ENCODE results near the gene ANO10. TPM values are rescaled to one million over a fixed set of nuclear protein-coding genes. Genes with fewer than 3 reads are reported as not detected.

ANO10 gene
- total RNA-seq, 1 experiment from 2014 or later: 26.8 TPM

DNA sequence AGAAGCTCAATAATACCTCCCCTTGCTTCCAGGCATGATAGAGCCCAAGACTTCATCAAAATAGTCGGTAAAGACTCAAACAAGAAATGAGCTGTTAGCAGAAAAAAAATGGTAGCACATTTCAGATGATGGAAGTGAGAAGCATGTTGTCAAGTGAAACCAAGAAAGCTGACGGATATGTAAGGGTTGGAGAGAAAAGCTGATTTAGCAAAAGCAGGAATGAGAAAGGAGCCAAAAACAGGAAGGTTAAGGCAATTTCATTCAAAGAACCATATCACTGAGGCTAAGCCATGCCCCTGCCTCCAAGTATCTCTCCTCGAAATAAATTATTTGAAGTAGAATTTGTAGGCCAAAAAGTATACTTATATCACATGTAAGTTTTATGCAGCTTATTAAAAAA lies 88.8 kb downstream of the ANO10 start:
- no peaks in the 10 kb centered on the region for H3K27me3 Mint-ChIP-seq (ENCODE audit: unreplicated experiment)
- no peaks in the 10 kb centered on the region for H3K9me3 Mint-ChIP-seq (ENCODE audit: low read depth, unreplicated experiment)
- intact Hi-C loops (cut with micrococcal nuclease; ENCODE audit: unreplicated experiment): no loop called here
- H3K4me1 Mint-ChIP-seq (ENCODE audit: low read depth, unreplicated experiment): no peaks in the 10 kb centered on the region
- no peak overlapping the region for H3K4me3 Mint-ChIP-seq (ENCODE audit: low read depth, unreplicated experiment)
- DNase-seq: no peak
- TF ChIP-seq, protein P1, sequence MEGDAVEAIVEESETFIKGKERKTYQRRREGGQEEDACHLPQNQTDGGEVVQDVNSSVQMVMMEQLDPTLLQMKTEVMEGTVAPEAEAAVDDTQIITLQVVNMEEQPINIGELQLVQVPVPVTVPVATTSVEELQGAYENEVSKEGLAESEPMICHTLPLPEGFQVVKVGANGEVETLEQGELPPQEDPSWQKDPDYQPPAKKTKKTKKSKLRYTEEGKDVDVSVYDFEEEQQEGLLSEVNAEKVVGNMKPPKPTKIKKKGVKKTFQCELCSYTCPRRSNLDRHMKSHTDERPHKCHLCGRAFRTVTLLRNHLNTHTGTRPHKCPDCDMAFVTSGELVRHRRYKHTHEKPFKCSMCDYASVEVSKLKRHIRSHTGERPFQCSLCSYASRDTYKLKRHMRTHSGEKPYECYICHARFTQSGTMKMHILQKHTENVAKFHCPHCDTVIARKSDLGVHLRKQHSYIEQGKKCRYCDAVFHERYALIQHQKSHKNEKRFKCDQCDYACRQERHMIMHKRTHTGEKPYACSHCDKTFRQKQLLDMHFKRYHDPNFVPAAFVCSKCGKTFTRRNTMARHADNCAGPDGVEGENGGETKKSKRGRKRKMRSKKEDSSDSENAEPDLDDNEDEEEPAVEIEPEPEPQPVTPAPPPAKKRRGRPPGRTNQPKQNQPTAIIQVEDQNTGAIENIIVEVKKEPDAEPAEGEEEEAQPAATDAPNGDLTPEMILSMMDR (IDR thresholded peaks at IDR 0.05; ENCODE audit: unreplicated experiment): no peak
- H3K36me3 Mint-ChIP-seq (ENCODE audit: insufficient read depth, unreplicated experiment): no peaks in the 10 kb centered on the region
- no TSS peak for BruUV-seq (replicated peaks)
- CTCF ChIA-PET: no interaction called here
- H3K27ac Mint-ChIP-seq (ENCODE audit: unreplicated experiment): no peak overlapping the region

DNA sequence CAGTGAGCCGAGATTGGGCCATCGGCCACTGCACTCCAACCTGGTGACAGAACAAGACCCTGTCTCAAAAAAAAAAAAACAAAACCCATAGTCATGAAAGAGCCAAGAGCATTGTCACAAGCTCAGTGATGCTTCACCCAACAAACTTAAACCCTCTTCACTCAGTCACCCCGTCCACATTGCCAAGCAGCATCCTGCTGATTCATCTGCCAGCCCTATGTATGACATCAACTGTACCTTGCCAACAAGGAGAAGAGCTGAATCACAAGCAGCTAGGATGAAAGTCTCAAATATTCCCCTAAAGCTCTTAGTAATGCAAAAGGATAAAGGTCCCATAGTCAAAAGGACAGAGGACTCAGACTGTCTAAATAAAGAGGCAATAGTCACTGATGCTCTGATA lies 90.0 kb downstream of the ANO10 start:
- TF ChIP-seq, protein P1 (IDR thresholded peaks at IDR 0.05; ENCODE audit: unreplicated experiment): no peak
- Mint-ChIP-seq H3K27ac (ENCODE audit: unreplicated experiment) (no peak overlapping the region), H3K4me1 (ENCODE audit: low read depth, unreplicated experiment) (no peaks in the 10 kb centered on the region), H3K36me3 (ENCODE audit: insufficient read depth, unreplicated experiment) (no peaks in the 10 kb centered on the region), H3K9me3 (ENCODE audit: low read depth, unreplicated experiment) (no peaks in the 10 kb centered on the region), H3K27me3 (ENCODE audit: unreplicated experiment) (no peaks in the 10 kb centered on the region), H3K4me3 (ENCODE audit: low read depth, unreplicated experiment) (no peak overlapping the region)
- intact Hi-C loops (cut with micrococcal nuclease; ENCODE audit: unreplicated experiment): no loop called here
- no TSS peak for BruUV-seq (replicated peaks)
- DNase-seq: no peak
- CTCF ChIA-PET: interaction anchor here (0.7 kb wide), 3 partner anchors 18 to 646 kb away, joined by 3 to 6 read pairs (median 3); no protein-coding TSS in a partner anchor

DNA sequence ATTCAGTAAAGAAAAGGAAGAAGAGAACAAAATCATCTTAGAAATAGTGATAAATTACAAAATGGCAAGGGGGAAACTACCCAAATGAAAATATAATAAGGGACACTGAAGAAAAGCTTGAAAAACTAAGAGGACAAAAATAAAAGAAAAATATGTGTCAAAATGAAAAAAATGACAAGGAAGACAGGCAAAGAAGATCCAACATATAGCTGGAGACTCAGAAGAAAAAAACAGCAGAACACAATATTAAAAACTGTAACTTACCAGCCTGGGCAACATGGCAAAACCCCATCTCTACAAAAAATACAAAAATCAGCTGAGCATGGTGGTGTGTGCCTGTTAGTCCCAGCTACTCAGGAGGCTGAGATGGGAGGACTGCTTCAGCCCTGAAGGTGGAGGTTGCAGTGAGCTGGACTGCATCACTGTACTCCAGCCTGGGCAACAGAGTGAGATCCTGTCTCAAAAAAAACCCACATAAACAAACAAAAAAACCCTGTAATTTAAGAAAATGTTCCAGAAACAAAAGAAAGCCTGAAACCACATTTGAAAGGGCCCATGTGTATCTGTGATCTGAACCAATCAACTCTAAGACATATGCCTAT lies 93.2 kb downstream of the ANO10 start:
- intact Hi-C loops (cut with micrococcal nuclease; ENCODE audit: unreplicated experiment): no loop called here
- BruUV-seq (replicated peaks): no TSS peak
- Mint-ChIP-seq H3K4me1 (ENCODE audit: low read depth, unreplicated experiment) (no peaks in the 10 kb centered on the region), H3K36me3 (ENCODE audit: insufficient read depth, unreplicated experiment) (no peaks in the 10 kb centered on the region), H3K27me3 (ENCODE audit: unreplicated experiment) (no peaks in the 10 kb centered on the region), H3K27ac (ENCODE audit: unreplicated experiment) (no peak overlapping the region), H3K4me3 (ENCODE audit: low read depth, unreplicated experiment) (no peak overlapping the region), H3K9me3 (ENCODE audit: low read depth, unreplicated experiment) (no peaks in the 10 kb centered on the region)
- TF ChIP-seq, protein P1 (IDR thresholded peaks at IDR 0.05; ENCODE audit: unreplicated experiment): no peak
- no peak for DNase-seq
- CTCF ChIA-PET: no interaction called here

DNA sequence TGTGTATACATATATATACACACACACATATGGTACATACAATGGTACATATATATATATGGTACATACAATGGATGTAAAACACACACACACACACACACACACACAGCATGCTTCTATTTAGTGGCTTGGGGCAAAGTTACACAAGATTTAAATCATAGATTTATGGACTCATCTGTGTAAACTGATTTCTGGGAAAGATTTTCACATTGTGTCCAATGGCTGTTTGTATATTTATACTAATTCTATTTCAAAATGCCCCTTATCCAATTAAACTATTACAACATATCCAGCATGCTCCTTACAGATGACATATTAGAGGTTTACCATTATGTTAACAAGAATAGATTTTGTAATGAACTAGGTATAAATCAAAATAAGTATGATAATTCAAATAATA lies 94.9 kb downstream of the ANO10 start:
- Mint-ChIP-seq H3K27me3 (ENCODE audit: unreplicated experiment) (no peaks in the 10 kb centered on the region), H3K27ac (ENCODE audit: unreplicated experiment) (no peak overlapping the region), H3K9me3 (ENCODE audit: low read depth, unreplicated experiment) (no peaks in the 10 kb centered on the region), H3K4me1 (ENCODE audit: low read depth, unreplicated experiment) (no peaks in the 10 kb centered on the region), H3K4me3 (ENCODE audit: low read depth, unreplicated experiment) (no peak overlapping the region), H3K36me3 (ENCODE audit: insufficient read depth, unreplicated experiment) (no peaks in the 10 kb centered on the region)
- TF ChIP-seq, protein P1 (IDR thresholded peaks at IDR 0.05; ENCODE audit: unreplicated experiment): no peak
- DNase-seq: no peak
- intact Hi-C loops (cut with micrococcal nuclease; ENCODE audit: unreplicated experiment): no loop called here
- no TSS peak for BruUV-seq (replicated peaks)
- CTCF ChIA-PET: no interaction called here
